Mesenchymal stem cell (in vitro differentiated cells and primary cell): ENCODE measurements around the gene PARP12.

ENCODE experiments used
- DNase-seq: peaks from one replicate; pipeline ENCODE4 v3.0.0-alpha.2; 2013
- H2AFZ ChIP-seq: one replicate; pipeline ENCODE4 v1.6.1; 2013; ENCODE audit warnings: low read depth, mild to moderate bottlenecking, control low read depth, inconsistent platforms, low read length, moderate library complexity
- H2AK5ac ChIP-seq: 2 replicates; pipeline ENCODE4 v1.6.1; 2013; ENCODE audit warnings: low read length, moderate library complexity, mild to moderate bottlenecking, inconsistent platforms; ENCODE audit not compliant: severe bottlenecking
- H2BK120ac ChIP-seq: one replicate; pipeline ENCODE4 v1.6.1; 2013; ENCODE audit warnings: low read depth, mild to moderate bottlenecking, inconsistent platforms, low read length, moderate library complexity
- H2BK12ac ChIP-seq, 2 experiments: one replicate each; pipeline ENCODE4 v1.6.1; 2013; ENCODE audit warnings: inconsistent platforms in 2 of 2, low read length in 2 of 2, mild to moderate bottlenecking in 2 of 2, moderate library complexity in 2 of 2, control low read depth in 1 of 2
- H2BK15ac ChIP-seq: one replicate; pipeline ENCODE4 v1.6.1; 2013; ENCODE audit warnings: mild to moderate bottlenecking, low read depth, inconsistent platforms; ENCODE audit not compliant: poor library complexity, severe bottlenecking
- H2BK5ac ChIP-seq: 2 replicates; pipeline ENCODE4 v1.6.1; 2013; ENCODE audit warnings: low read depth, mild to moderate bottlenecking, low read length, control low read depth, inconsistent platforms; ENCODE audit not compliant: poor library complexity, severe bottlenecking
- H3K14ac ChIP-seq, 2 experiments: one replicate each; pipeline ENCODE4 v1.6.1; 2013; ENCODE audit warnings: inconsistent platforms in 2 of 2, low read length in 2 of 2, control low read depth in 1 of 2, mild to moderate bottlenecking in 1 of 2, moderate library complexity in 1 of 2
- H3K18ac ChIP-seq, 2 experiments: one replicate each; pipeline ENCODE4 v1.6.1; 2013; ENCODE audit warnings: inconsistent platforms in 2 of 2, low read length in 2 of 2, control low read depth in 1 of 2, low read depth in 1 of 2, mild to moderate bottlenecking in 1 of 2
- H3K23ac ChIP-seq, 2 experiments: one replicate each; pipeline ENCODE4 v1.6.1; 2013; ENCODE audit warnings: inconsistent platforms in 2 of 2, low read length in 2 of 2, mild to moderate bottlenecking in 2 of 2, moderate library complexity in 2 of 2, control low read depth in 1 of 2
- H3K27ac ChIP-seq: 2 replicates; pipeline ENCODE4 v1.5.1; 2013; ENCODE audit warnings: mild to moderate bottlenecking, moderate library complexity, low read length, control low read depth, inconsistent platforms; ENCODE audit not compliant: poor library complexity, severe bottlenecking
- H3K27me3 ChIP-seq, 2 experiments: 2 replicates each; pipeline versions ENCODE4 v1.6.1 to v1.7.0; 2013; ENCODE audit warnings: low read length in 2 of 2, mild to moderate bottlenecking in 2 of 2, moderate library complexity in 2 of 2, control low read depth in 1 of 2, inconsistent platforms in 1 of 2; ENCODE audit not compliant: control insufficient read depth in 1 of 2, insufficient read depth in 1 of 2
- H3K36me3 ChIP-seq, 2 experiments: 2 replicates each; pipeline versions ENCODE4 v1.6.1 to v1.7.0; 2013; ENCODE audit warnings: low read length in 2 of 2, control low read depth in 1 of 2, inconsistent platforms in 1 of 2, low read depth in 1 of 2, mild to moderate bottlenecking in 1 of 2; ENCODE audit not compliant: insufficient read depth in 2 of 2, control insufficient read depth in 1 of 2
- H3K4ac ChIP-seq, 2 experiments: one replicate each; pipeline ENCODE4 v1.6.1; 2013; ENCODE audit warnings: inconsistent platforms in 2 of 2, low read length in 2 of 2, mild to moderate bottlenecking in 2 of 2, moderate library complexity in 2 of 2, control low read depth in 1 of 2, low read depth in 1 of 2
- H3K4me1 ChIP-seq: 2 replicates; pipeline ENCODE4 v1.6.1; 2013; ENCODE audit warnings: low read depth, low read length, control low read depth; ENCODE audit not compliant: control insufficient read depth, insufficient read depth
- H3K4me2 ChIP-seq: 2 replicates; pipeline ENCODE4 v1.6.1; 2013; ENCODE audit warnings: low read length, mild to moderate bottlenecking, inconsistent platforms; ENCODE audit not compliant: poor library complexity, severe bottlenecking
- H3K4me3 ChIP-seq, 2 experiments: 2 replicates each; pipeline versions ENCODE4 v1.5.1 to v1.7.0; 2013; ENCODE audit warnings: low read length in 2 of 2, mild to moderate bottlenecking in 2 of 2, control low read depth in 1 of 2, low read depth in 1 of 2; ENCODE audit not compliant: insufficient read depth in 1 of 2
- H3K79me1 ChIP-seq: replicated peaks from 2 replicates; pipeline ENCODE4 v1.6.1; 2013; ENCODE audit warnings: mild to moderate bottlenecking, control low read depth, low read length, inconsistent platforms; ENCODE audit not compliant: poor library complexity, severe bottlenecking
- H3K9ac ChIP-seq: 2 replicates; pipeline ENCODE4 v1.7.0; 2013; ENCODE audit warnings: mild to moderate bottlenecking, low read length, moderate library complexity
- H3K9me3 ChIP-seq: 2 replicates; pipeline ENCODE4 v1.7.0; 2013; ENCODE audit warnings: mild to moderate bottlenecking, low read length; ENCODE audit not compliant: control insufficient read depth
- H4K8ac ChIP-seq: one replicate; pipeline ENCODE4 v1.6.1; 2013; ENCODE audit warnings: inconsistent platforms, mild to moderate bottlenecking, low read length, moderate library complexity
- H4K91ac ChIP-seq: one replicate; pipeline ENCODE4 v1.6.1; 2013; ENCODE audit warnings: mild to moderate bottlenecking, low read length, inconsistent platforms
- WGBS: methylation state at CpG from one replicate; pipeline ENCODE4 v1.1.7; 2013; ENCODE audit warnings: mixed read lengths; 5-methylcytosine and 5-hydroxymethylcytosine counted together

PARP12 gene

DNA sequence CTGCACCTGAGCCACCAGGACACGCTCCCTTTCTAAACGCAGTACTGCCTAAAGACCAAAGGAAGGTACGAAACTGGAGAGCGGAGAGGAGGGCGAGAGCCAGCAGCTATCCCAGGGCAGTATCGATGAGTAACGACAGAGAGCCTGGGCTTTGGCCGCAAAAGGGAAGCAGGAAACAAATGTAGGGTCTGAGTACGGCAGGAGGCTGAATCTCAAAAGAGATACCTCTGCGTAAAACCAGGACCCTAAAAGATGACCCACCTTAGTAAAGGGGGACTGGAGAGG is 20.4 kb downstream of the PARP12 start:
- Histone ChIP-seq H3K4ac (no peak overlapping the region), H2AFZ (no peak overlapping the region), H2BK120ac (no peak overlapping the region), H3K27ac (no peak overlapping the region), H3K79me1 (peaks cover 4% of the 10 kb centered on the region), H3K27me3 (no peaks in the 10 kb centered on the region), H3K36me3 (peaks cover 12 to 63% of the 10 kb centered on the region in 2 experiments), H4K8ac (no peak overlapping the region), H3K4me1 (peaks cover 5% of the 10 kb centered on the region), H3K18ac (no peak overlapping the region), H3K23ac (no peak overlapping the region), H2BK5ac (no peak overlapping the region), H4K91ac (no peak overlapping the region), H3K9me3 (no peaks in the 10 kb centered on the region), H3K4me2 (no peak overlapping the region), H3K9ac (no peak overlapping the region), H3K14ac (no peak overlapping the region), H2BK12ac (no peak overlapping the region), H3K4me3 (no peak overlapping the region), H2AK5ac (no peak overlapping the region), H2BK15ac (no peak overlapping the region)
- WGBS = 95% methylated on average over 10 of the region's 10 CpGs
- no peak for DNase-seq

DNA sequence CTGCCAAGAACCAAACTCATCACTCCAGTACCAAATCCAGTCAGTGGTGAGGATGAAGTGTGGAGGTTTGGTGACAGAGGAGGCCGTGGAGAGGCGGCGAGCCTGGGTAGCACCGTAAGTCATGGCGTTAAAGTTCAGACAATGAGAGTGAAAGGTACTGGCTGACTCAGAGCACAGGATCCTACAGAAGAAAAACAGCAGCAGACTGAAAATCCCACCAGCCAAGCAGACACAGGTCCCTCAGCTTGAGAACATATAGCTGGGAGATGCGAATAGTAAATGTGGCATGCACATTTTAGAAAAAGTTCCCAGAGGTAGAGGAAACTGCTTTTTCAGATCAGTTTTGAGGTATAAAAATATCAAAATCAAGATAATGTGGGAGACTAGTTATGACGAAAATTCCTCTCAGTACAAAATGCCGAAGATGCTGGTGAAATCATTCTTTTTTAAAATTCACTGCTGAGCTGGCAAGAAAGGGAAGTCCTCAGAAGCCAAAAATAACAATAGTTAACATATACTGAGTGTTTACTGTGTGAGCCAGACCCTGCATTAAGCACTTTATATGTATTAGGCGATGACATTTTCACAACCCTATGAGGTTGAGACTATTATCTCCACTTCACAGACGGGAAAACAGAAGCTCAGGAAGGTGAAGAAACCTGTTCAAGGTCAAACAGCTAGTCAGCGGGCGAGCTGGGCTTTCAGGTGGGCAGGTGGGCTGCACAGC is 20.9 kb downstream of the PARP12 start:
- H3K9me3 ChIP-seq = no peaks in the 10 kb centered on the region
- no peak overlapping the region for H4K91ac ChIP-seq
- no peak overlapping the region for H3K4ac ChIP-seq
- H3K36me3 ChIP-seq = peaks cover 14 to 64% of the 10 kb centered on the region in 2 experiments
- H3K4me3 ChIP-seq = no peak overlapping the region
- 93% methylated on average over 11 of the region's 12 CpGs for WGBS
- H3K27ac ChIP-seq = no peak overlapping the region
- H3K23ac ChIP-seq = no peak overlapping the region
- H4K8ac ChIP-seq = no peak overlapping the region
- no peak overlapping the region for H3K4me2 ChIP-seq
- H3K27me3 ChIP-seq = no peaks in the 10 kb centered on the region
- H2BK120ac ChIP-seq = no peak overlapping the region
- H3K9ac ChIP-seq = no peak overlapping the region
- H2BK5ac ChIP-seq = no peak overlapping the region
- no peak overlapping the region for H3K14ac ChIP-seq
- H2BK12ac ChIP-seq = no peak overlapping the region
- no peak overlapping the region for H2AFZ ChIP-seq
- peaks cover 5% of the 10 kb centered on the region for H3K4me1 ChIP-seq
- no peak for DNase-seq
- H2AK5ac ChIP-seq = no peak overlapping the region
- H2BK15ac ChIP-seq = no peak overlapping the region
- H3K79me1 ChIP-seq = peaks cover 4% of the 10 kb centered on the region
- no peak overlapping the region for H3K18ac ChIP-seq

DNA sequence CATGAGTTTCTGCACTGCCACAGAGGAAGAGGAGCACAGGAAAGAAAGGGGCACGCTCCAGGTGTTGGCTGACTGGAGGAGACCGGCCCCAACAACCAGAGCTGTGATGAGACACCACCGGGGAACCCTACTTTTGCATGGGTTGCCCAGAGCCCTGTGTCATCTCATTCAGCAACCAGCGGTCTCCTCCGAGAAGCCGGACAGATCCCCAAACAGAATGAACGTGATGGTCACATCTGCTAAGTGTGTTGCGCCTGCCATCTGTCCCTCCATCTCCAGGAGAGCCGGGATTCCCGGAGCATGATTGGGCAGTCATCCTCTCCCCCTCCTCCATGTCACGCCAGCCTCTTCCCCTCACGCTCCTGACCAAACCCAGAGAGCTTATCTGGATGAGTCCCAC is 22.9 kb downstream of the PARP12 start:
- H2BK12ac ChIP-seq = no peak overlapping the region
- H3K9ac ChIP-seq = no peak overlapping the region
- peaks cover 10% of the 10 kb centered on the region for H3K4me1 ChIP-seq
- no peaks in the 10 kb centered on the region for H3K9me3 ChIP-seq
- H2BK5ac ChIP-seq = no peak overlapping the region
- H3K4me3 ChIP-seq = no peak overlapping the region
- H2AFZ ChIP-seq = no peak overlapping the region
- no peak for DNase-seq
- H4K91ac ChIP-seq = no peak overlapping the region
- no peaks in the 10 kb centered on the region for H3K27me3 ChIP-seq
- no peak overlapping the region for H3K4me2 ChIP-seq
- H3K14ac ChIP-seq = no peak overlapping the region
- no peak overlapping the region for H3K23ac ChIP-seq
- no peak overlapping the region for H3K18ac ChIP-seq
- H3K27ac ChIP-seq = no peak overlapping the region
- H2BK15ac ChIP-seq = no peak overlapping the region
- H2BK120ac ChIP-seq = no peak overlapping the region
- WGBS = over 99% methylated on average over 10 of the region's 12 CpGs
- H2AK5ac ChIP-seq = no peak overlapping the region
- peaks cover 14 to 52% of the 10 kb centered on the region in 2 experiments for H3K36me3 ChIP-seq
- no peak overlapping the region for H4K8ac ChIP-seq
- H3K79me1 ChIP-seq = peaks cover 4% of the 10 kb centered on the region
- no peak overlapping the region for H3K4ac ChIP-seq

DNA sequence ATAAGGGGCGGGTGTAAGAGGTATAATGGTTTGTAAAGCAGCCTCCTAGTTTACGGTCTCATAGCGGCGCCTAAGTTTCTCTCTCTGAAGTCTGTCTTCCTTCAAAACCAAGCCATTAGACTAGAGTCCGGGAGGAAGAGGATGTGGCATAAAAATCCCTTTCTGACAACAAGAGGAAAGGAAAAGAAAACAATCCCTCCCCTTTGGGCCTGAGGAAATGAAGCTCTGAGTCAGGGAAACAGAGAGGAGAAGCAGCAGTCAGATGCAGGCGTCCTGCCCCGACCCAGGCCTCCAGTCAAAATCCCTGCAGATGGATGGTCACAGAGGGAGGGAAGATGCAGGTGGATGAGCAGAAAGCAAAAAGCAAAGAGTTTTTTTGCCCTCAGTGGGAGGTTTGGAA is 23.7 kb downstream of the PARP12 start:
- H2BK120ac ChIP-seq = no peak overlapping the region
- no peak overlapping the region for H4K91ac ChIP-seq
- peaks cover 14 to 47% of the 10 kb centered on the region in 2 experiments for H3K36me3 ChIP-seq
- H3K23ac ChIP-seq = no peak overlapping the region
- DNase-seq = no peak
- no peak overlapping the region for H2BK5ac ChIP-seq
- no peak overlapping the region for H3K18ac ChIP-seq
- H3K9ac ChIP-seq = no peak overlapping the region
- no peak overlapping the region for H2BK15ac ChIP-seq
- no peak overlapping the region for H2BK12ac ChIP-seq
- no peaks in the 10 kb centered on the region for H3K9me3 ChIP-seq
- WGBS = 54% methylated on average over 3 of the region's 7 CpGs
- H2AFZ ChIP-seq = no peak overlapping the region
- H3K4me1 ChIP-seq = peaks cover 10% of the 10 kb centered on the region
- peaks cover 4% of the 10 kb centered on the region for H3K79me1 ChIP-seq
- no peak overlapping the region for H3K4me2 ChIP-seq
- H3K27me3 ChIP-seq = no peaks in the 10 kb centered on the region
- no peak overlapping the region for H3K14ac ChIP-seq
- H2AK5ac ChIP-seq = no peak overlapping the region
- no peak overlapping the region for H3K4ac ChIP-seq
- no peak overlapping the region for H3K4me3 ChIP-seq
- no peak overlapping the region for H3K27ac ChIP-seq
- H4K8ac ChIP-seq = no peak overlapping the region
